Measurements from ENCODE around the gene EIF1B. TPM values are rescaled to one million over a fixed set of nuclear protein-coding genes. Genes with fewer than 3 reads are reported as not detected.

The EIF1B gene
- total RNA-seq, 4 donors from 2014 or later: 12.9 to 32.7 (median 24.5) TPM

DNA sequence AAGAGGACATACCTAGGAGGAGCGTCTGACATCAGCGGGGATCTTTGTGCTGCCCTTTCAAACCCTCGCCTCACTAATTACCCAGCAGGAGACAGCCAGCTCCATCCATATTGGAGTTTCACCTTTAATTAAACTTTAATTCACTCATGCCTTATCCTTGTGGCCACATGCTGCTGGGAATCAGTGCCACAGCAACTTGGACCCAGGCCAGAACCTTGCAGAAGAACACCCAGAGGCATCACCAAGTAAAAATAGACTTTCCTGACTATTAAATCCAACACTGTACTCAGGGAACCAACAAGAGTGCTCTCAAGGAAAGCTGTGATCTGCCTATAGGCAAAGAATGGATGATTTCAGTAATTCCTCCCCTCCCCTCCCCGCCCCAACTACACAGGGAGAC is 23.9 kb downstream of the EIF1B start:
- in situ Hi-C loops (cut with MboI; ENCODE audit: low sequenced_read_pairs in 4 of 4): loop anchor here in 2 of 4 donors (10.0 to 25.0 kb wide), 2 partner anchors 111 to 1554 kb away; no protein-coding TSS in a partner anchor

DNA sequence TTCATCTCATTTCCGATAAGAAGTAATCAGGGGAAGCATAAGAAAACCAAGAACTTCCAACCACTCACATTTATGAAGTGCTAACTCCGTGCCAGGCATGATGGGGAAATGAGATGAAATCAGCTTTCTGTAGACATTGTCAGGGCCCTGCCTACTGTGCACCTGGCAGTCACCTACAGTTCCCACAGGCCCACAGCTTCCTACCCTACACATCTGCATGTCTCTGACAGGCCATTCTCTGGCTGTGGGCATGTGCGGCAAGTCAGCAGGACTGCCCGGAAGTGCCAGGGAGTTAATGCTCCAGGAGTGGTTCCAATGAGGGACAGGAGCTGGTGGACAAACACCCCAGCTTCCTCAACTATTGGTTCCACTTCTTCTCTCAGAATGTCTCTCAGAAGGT is 24.3 kb downstream of the EIF1B start:
- intact Hi-C loops (cut with DNase I; ENCODE audit: low total_unique reads) (no loop called here), in situ Hi-C loops (cut with MboI; ENCODE audit: low sequenced_read_pairs in 4 of 4) (loop anchor here in 2 of 4 donors (10.0 to 25.0 kb wide), 2 partner anchors 111 to 1553 kb away; no protein-coding TSS in a partner anchor)
- Histone ChIP-seq H3K4me3 (no peak overlapping the region), H3K36me3 (no peaks in the 10 kb centered on the region), H3K9me3 (no peaks in the 10 kb centered on the region), H3K27me3 (no peaks in the 10 kb centered on the region), H3K4me1 (peaks cover 5 to 8% of the 10 kb centered on the region in 2 donors), H3K27ac (no peak overlapping the region)
- TF ChIP-seq, protein P1, sequence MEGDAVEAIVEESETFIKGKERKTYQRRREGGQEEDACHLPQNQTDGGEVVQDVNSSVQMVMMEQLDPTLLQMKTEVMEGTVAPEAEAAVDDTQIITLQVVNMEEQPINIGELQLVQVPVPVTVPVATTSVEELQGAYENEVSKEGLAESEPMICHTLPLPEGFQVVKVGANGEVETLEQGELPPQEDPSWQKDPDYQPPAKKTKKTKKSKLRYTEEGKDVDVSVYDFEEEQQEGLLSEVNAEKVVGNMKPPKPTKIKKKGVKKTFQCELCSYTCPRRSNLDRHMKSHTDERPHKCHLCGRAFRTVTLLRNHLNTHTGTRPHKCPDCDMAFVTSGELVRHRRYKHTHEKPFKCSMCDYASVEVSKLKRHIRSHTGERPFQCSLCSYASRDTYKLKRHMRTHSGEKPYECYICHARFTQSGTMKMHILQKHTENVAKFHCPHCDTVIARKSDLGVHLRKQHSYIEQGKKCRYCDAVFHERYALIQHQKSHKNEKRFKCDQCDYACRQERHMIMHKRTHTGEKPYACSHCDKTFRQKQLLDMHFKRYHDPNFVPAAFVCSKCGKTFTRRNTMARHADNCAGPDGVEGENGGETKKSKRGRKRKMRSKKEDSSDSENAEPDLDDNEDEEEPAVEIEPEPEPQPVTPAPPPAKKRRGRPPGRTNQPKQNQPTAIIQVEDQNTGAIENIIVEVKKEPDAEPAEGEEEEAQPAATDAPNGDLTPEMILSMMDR (IDR thresholded peaks at IDR 0.05 in 4 of 5, conservative IDR thresholded peaks at IDR 0.05 in 1 of 5): no peak
- TF ChIP-seq POLR2A (IDR thresholded peaks at IDR 0.05): no peak
- no peak for DNase-seq
- ATAC-seq: no peak

More for the DNA sequence above, 23.9 kb downstream of the EIF1B start:
- Histone ChIP-seq H3K27ac (no peak overlapping the region), H3K27me3 (no peaks in the 10 kb centered on the region), H3K4me3 (no peak overlapping the region), H3K36me3 (no peaks in the 10 kb centered on the region), H3K9me3 (no peaks in the 10 kb centered on the region), H3K4me1 (peaks cover 5 to 8% of the 10 kb centered on the region in 2 donors)
- DNase-seq (peak; percentile 20 to 30), ATAC-seq (peak; percentile 81 to 95)
- TF ChIP-seq, protein P1 (IDR thresholded peaks at IDR 0.05 in 4 of 5, conservative IDR thresholded peaks at IDR 0.05 in 1 of 5): no peak
- TF ChIP-seq POLR2A (IDR thresholded peaks at IDR 0.05): no peak
- intact Hi-C loops (cut with DNase I; ENCODE audit: low total_unique reads): no loop called here

DNA sequence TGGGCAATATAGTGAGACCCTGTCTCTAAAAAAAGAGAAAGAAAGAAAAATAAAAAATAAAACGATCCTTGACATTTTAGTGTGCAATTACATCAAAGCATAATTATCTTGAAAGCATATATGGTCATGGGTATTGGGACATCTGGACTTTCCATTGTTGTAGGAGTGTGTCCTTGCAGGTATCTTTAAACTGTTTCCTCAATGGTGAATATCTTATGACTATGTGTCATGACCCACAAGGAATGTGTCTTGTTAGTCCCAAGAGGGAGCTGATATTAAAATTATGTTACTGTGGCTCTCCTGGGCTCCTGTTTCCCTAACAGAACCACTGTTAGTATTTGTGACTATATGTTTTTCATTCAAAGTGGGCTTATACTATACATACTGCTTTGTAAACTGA is 26.6 kb downstream of the EIF1B start:
- no peak for DNase-seq
- ATAC-seq: no peak
- H3K4me1 ChIP-seq: peaks cover 5 to 8% of the 10 kb centered on the region in 2 donors
- in situ Hi-C loops (cut with MboI; ENCODE audit: low sequenced_read_pairs in 4 of 4) (loop anchor here in 2 of 4 donors (10.0 to 25.0 kb wide), 2 partner anchors 109 to 1551 kb away; no protein-coding TSS in a partner anchor), intact Hi-C loops (cut with DNase I; ENCODE audit: low total_unique reads) (no loop called here)
- H3K27me3 ChIP-seq: no peaks in the 10 kb centered on the region
- H3K36me3 ChIP-seq: no peaks in the 10 kb centered on the region
- no peaks in the 10 kb centered on the region for H3K9me3 ChIP-seq
- H3K4me3 ChIP-seq: no peak overlapping the region
- TF ChIP-seq POLR2A (IDR thresholded peaks at IDR 0.05): no peak
- TF ChIP-seq, protein P1 (IDR thresholded peaks at IDR 0.05 in 4 of 5, conservative IDR thresholded peaks at IDR 0.05 in 1 of 5): no peak
- no peak overlapping the region for H3K27ac ChIP-seq

DNA sequence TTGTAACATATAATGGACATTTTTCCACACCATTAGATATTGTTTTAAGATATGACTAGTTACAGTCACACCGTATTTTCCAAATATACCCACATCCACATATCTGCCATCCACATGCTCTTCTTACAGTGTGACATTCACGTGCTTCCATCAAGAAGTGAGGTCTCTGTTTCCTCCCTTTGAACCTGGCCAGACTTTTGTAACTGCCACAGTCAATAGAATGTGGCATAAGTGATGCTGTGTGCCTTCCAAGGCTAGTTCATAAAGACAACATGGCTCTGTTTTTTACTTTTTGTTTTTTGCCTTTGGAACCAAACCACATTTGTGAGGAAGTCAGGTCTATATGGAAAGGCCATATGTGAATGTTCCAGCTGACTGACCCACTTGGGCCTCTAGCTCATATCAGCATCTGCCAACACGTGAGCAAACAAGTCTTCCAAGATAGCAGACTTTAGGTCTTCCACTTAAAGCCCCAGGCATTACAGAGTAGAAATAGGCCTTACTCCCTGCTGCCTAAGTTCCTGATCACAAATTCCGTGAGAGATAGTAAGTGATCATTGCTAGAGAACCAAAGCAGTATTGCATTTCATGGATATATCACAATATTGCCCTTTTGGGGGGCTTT is 27.1 kb downstream of the EIF1B start:
- no peaks in the 10 kb centered on the region for H3K9me3 ChIP-seq
- no peaks in the 10 kb centered on the region for H3K36me3 ChIP-seq
- no peak for ATAC-seq
- no peak overlapping the region for H3K4me3 ChIP-seq
- no peak overlapping the region for H3K27ac ChIP-seq
- TF ChIP-seq, protein P1 (IDR thresholded peaks at IDR 0.05 in 4 of 5, conservative IDR thresholded peaks at IDR 0.05 in 1 of 5): no peak
- peaks cover 5 to 8% of the 10 kb centered on the region in 2 donors for H3K4me1 ChIP-seq
- H3K27me3 ChIP-seq: no peaks in the 10 kb centered on the region
- no peak for DNase-seq
- in situ Hi-C loops (cut with MboI; ENCODE audit: low sequenced_read_pairs in 4 of 4) (loop anchor here in 2 of 4 donors (10.0 to 25.0 kb wide), 2 partner anchors 108 to 1551 kb away; no protein-coding TSS in a partner anchor), intact Hi-C loops (cut with DNase I; ENCODE audit: low total_unique reads) (no loop called here)
